Activated CD4-positive, alpha-beta T cell treated with anti-CD3 and anti-CD28 coated beads, Interleukin-2, amount 50 U/mL, for 48 hours (primary cell): ENCODE measurements around the gene FOXJ3.

ENCODE experiments used
- DNase-seq, 2 experiments: peaks; one replicate each; pipeline ENCODE4 v3.0.0-alpha.2; 2020

Gene FOXJ3

GRCh38 chr1:42333662-42334239 is 1.3 kb downstream of the FOXJ3 start:
- no peak for DNase-seq

- no peak for DNase-seq
Measured at GRCh38 chr1:42332877-42333276, 2.2 kb downstream of the FOXJ3 start.

GRCh38 chr1:42330215-42330614 is 4.8 kb downstream of the FOXJ3 start:
- DNase-seq, result no peak

GRCh38 chr1:42328916-42329496 is 6.0 kb downstream of the FOXJ3 start:
- no peak for DNase-seq

GRCh38 chr1:42328047-42328625 is 6.9 kb downstream of the FOXJ3 start:
- DNase-seq, result no peak

- no peak for DNase-seq
Measured at GRCh38 chr1:42325014-42325402, 10.0 kb downstream of the FOXJ3 start.

- no peak for DNase-seq
Measured at GRCh38 chr1:42324398-42325013, 10.5 kb downstream of the FOXJ3 start.

- no peak for DNase-seq
Measured at GRCh38 chr1:42323551-42323950, 11.5 kb downstream of the FOXJ3 start.

GRCh38 chr1:42322577-42322976 is 12.5 kb downstream of the FOXJ3 start:
- DNase-seq, result no peak

- DNase-seq, result no peak
Measured at GRCh38 chr1:42321731-42322130, 13.3 kb downstream of the FOXJ3 start.

GRCh38 chr1:42320708-42321107 is 14.3 kb downstream of the FOXJ3 start:
- DNase-seq, result no peak

- no peak for DNase-seq
Measured at GRCh38 chr1:42319871-42320484, 15.1 kb downstream of the FOXJ3 start.

GRCh38 chr1:42319128-42319851 is 15.7 kb downstream of the FOXJ3 start:
- DNase-seq, result peak in 1 of 2 experiments; percentile 8

- no peak for DNase-seq
Measured at GRCh38 chr1:42318601-42319000, 16.4 kb downstream of the FOXJ3 start.

GRCh38 chr1:42317308-42317707 is 17.7 kb downstream of the FOXJ3 start:
- no peak for DNase-seq

- DNase-seq, result no peak
Measured at GRCh38 chr1:42316292-42316691, 18.7 kb downstream of the FOXJ3 start.

GRCh38 chr1:42315500-42315899 is 19.5 kb downstream of the FOXJ3 start:
- DNase-seq, result no peak

- no peak for DNase-seq
Measured at GRCh38 chr1:42313970-42314369, 21.1 kb downstream of the FOXJ3 start.

GRCh38 chr1:42312576-42313212 is 22.3 kb downstream of the FOXJ3 start:
- DNase-seq, result no peak

- no peak for DNase-seq
Measured at GRCh38 chr1:42311897-42312296, 23.1 kb downstream of the FOXJ3 start.

GRCh38 chr1:42311138-42311537 is 23.9 kb downstream of the FOXJ3 start:
- DNase-seq, result no peak

GRCh38 chr1:42306977-42307376 is 28.1 kb downstream of the FOXJ3 start:
- no peak for DNase-seq

GRCh38 chr1:42305639-42306038 is 29.4 kb downstream of the FOXJ3 start:
- no peak for DNase-seq
